HG03064 (cell line): ENCODE results near the gene WNK3.

Source experiments
- ATAC-seq: cut with Tn5 transposase; IDR thresholded peaks from one replicate; pipeline ENCODE4 v1.9.1; 2021; ENCODE audit warnings: low read depth; ENCODE audit not compliant: unreplicated experiment

The WNK3 gene

GRCh38 chrX:54171527-54172250, 186.2 kb downstream of the WNK3 start:
- ATAC-seq, result no peak

- ATAC-seq, result no peak
Observed at GRCh38 chrX:54171091-54171490, 186.8 kb downstream of the WNK3 start.

GRCh38 chrX:54166915-54167314, 190.9 kb downstream of the WNK3 start:
- ATAC-seq, result no peak

- ATAC-seq, result no peak
Observed at GRCh38 chrX:54157561-54157960, 200.3 kb downstream of the WNK3 start.
